ENCODE results near the gene TENT5C.
A peak's percentile ranks its signal among the peaks of the same experiment; 100 is the strongest.

TENT5C gene

GRCh38 chr1:117615474-117615873 lies 9.6 kb downstream of the TENT5C start:
- Histone ChIP-seq H3K27me3 (ENCODE audit: insufficient read depth, poor library complexity, severe bottlenecking) (no peaks in the 10 kb centered on the region), H3K27ac (replicated peaks) (peak overlapping the region; percentile 81), H3K4me3 (replicated peaks; ENCODE audit: insufficient read depth, low read length) (no peak overlapping the region)

GRCh38 chr1:117616356-117616755 lies 10.5 kb downstream of the TENT5C start:
- H3K27ac ChIP-seq (replicated peaks), result peak overlapping the region; percentile 81
- no peaks in the 10 kb centered on the region for H3K27me3 ChIP-seq (ENCODE audit: insufficient read depth, poor library complexity, severe bottlenecking)
- TF ChIP-seq SPI1 (IDR thresholded peaks at IDR 0.05; ENCODE audit: borderline replicate concordance, low read depth) (no peak), POLR2AphosphoS5 (IDR thresholded peaks at IDR 0.05; ENCODE audit: low read depth) (no peak), GABPA (IDR thresholded peaks at IDR 0.05; ENCODE audit: low read depth) (no peak), REST (IDR thresholded peaks at IDR 0.05; ENCODE audit: insufficient replicate concordance, low read depth) (no peak), CTCF (IDR thresholded peaks at IDR 0.05; ENCODE audit: insufficient read depth, low read length) (no peak)
- DNase-seq (ENCODE audit: low read depth in 1 of 2, low spot score in 1 of 2), result no peak
- H3K4me3 ChIP-seq (replicated peaks; ENCODE audit: insufficient read depth, low read length), result no peak overlapping the region

More at GRCh38 chr1:117615474-117615873, 9.6 kb downstream of the TENT5C start:
- DNase-seq (ENCODE audit: low read depth in 1 of 2, low spot score in 1 of 2), result peak; percentile 51 to 85
- TF ChIP-seq REST (IDR thresholded peaks at IDR 0.05; ENCODE audit: insufficient replicate concordance, low read depth) (no peak), POLR2AphosphoS5 (IDR thresholded peaks at IDR 0.05; ENCODE audit: low read depth) (peak; percentile 98), SPI1 (IDR thresholded peaks at IDR 0.05; ENCODE audit: borderline replicate concordance, low read depth) (peak; percentile 33; the same call in 1 of the 2 replicates)

GRCh38 chr1:117616967-117617366 lies 11.1 kb downstream of the TENT5C start:
- Histone ChIP-seq H3K27ac (replicated peaks) (peak overlapping the region; percentile 81), H3K4me3 (replicated peaks; ENCODE audit: insufficient read depth, low read length) (no peak overlapping the region), H3K27me3 (ENCODE audit: insufficient read depth, poor library complexity, severe bottlenecking) (no peaks in the 10 kb centered on the region)
- TF ChIP-seq SPI1 (IDR thresholded peaks at IDR 0.05; ENCODE audit: borderline replicate concordance, low read depth) (no peak), REST (IDR thresholded peaks at IDR 0.05; ENCODE audit: insufficient replicate concordance, low read depth) (no peak), POLR2AphosphoS5 (IDR thresholded peaks at IDR 0.05; ENCODE audit: low read depth) (no peak), CTCF (IDR thresholded peaks at IDR 0.05; ENCODE audit: insufficient read depth, low read length) (no peak), GABPA (IDR thresholded peaks at IDR 0.05; ENCODE audit: low read depth) (no peak)
- DNase-seq (ENCODE audit: low read depth in 1 of 2, low spot score in 1 of 2), result no peak
